A673 (cell line): ENCODE measurements around the gene ACOXL.

ENCODE experiments used
- EZH2 ChIP-seq: fragments of 200-600 bp; sonication (generic); IDR thresholded peaks from 2 replicates; pipeline ENCODE4 v1.6.1; 2017; ENCODE audit warnings: borderline replicate concordance, low read depth, mild to moderate bottlenecking, mixed read lengths, antibody characterized with exemption, low read length; ENCODE audit not compliant: poor library complexity, severe bottlenecking
- TF ChIP-seq, protein P1 (sequence below): fragments of 300-800, 200-600 bp; sonication (generic); conservative IDR thresholded peaks from 2 replicates; pipeline ENCODE4 v1.5.1; 2017; ENCODE audit warnings: low read depth, mild to moderate bottlenecking, antibody characterized with exemption, low read length, moderate library complexity, mixed read lengths

DNA sequence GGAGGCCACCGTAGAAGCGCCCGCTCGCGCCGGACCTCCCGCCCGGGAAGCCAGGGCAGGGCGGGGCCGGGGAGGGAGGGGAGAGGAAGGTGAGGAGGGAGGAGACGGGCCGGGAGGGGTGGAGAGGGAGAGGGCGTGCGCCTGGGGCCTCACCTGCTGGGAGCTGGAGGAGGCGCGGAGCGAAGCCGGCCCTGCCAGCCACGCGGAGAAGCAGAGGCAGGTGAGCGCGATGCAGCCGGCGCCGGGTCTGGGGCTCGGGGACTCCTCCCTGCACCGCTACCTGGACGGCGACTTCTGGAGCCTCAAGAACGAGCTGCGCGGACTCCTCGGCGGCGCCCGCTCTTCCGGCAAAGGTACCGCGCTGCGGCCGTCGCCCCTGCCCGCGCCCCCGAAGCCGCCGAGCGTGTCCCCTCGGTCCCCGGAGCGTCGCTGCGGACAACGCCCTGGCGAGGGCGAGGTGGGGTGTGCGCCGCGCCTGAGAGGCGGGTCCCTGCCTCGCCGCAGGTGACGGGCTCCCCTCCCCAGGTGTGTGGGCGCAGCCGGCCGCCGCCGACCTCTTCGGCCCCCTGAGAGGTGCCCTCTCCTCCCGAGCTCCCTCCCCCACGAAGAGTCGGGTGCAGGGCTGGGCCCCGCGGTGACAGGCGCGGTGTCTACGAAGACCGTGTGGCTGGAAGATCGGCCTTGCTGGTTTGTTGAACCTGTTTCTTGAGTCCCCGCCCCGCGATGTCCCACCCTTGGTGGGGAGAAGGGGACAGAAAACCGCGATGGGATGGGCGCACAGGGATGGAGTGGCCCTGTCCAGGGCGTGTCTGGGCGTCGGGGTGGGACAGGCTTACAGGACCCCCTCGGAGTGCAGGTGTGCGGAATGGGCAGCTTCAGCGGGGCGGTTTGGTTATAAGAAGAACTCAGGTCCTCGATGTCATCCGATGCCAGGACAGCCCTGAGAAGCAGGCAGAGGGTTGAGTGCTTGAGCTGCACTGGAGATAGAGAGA is at the start of gene ACOXL:
- peak; percentile 95 for TF ChIP-seq EZH2
- TF ChIP-seq, protein P1, sequence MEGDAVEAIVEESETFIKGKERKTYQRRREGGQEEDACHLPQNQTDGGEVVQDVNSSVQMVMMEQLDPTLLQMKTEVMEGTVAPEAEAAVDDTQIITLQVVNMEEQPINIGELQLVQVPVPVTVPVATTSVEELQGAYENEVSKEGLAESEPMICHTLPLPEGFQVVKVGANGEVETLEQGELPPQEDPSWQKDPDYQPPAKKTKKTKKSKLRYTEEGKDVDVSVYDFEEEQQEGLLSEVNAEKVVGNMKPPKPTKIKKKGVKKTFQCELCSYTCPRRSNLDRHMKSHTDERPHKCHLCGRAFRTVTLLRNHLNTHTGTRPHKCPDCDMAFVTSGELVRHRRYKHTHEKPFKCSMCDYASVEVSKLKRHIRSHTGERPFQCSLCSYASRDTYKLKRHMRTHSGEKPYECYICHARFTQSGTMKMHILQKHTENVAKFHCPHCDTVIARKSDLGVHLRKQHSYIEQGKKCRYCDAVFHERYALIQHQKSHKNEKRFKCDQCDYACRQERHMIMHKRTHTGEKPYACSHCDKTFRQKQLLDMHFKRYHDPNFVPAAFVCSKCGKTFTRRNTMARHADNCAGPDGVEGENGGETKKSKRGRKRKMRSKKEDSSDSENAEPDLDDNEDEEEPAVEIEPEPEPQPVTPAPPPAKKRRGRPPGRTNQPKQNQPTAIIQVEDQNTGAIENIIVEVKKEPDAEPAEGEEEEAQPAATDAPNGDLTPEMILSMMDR: no peak
